H1 (cell line): ENCODE data around the gene DHX29. TPM values are rescaled to one million over a fixed set of nuclear protein-coding genes. Genes with fewer than 3 reads are reported as not detected.

Experiments
- BRCA1 ChIP-seq: IDR thresholded peaks from 2 replicates; pipeline ENCODE4 v1.6.1; 2012; ENCODE audit warnings: low read depth, low read length, improper control_type of control experiment
- HDAC6 ChIP-seq: IDR thresholded peaks from one replicate; pipeline ENCODE4 v1.7.1; 2012; ENCODE audit warnings: low read depth, mild to moderate bottlenecking, inconsistent platforms, low read length, moderate library complexity
- KDM1A ChIP-seq: fragments of 200-600, 300-600 bp; sonication (generic); IDR thresholded peaks from 2 replicates; pipeline ENCODE4 v1.7.1; 2016; ENCODE audit warnings: mild to moderate bottlenecking, low read length, borderline replicate concordance
- KDM5A ChIP-seq: fragments of 200-600 bp; IDR thresholded peaks from 2 replicates; pipeline ENCODE4 v1.7.1; 2012; ENCODE audit warnings: mild to moderate bottlenecking, low read length, inconsistent platforms, mixed read lengths
- POLR2A ChIP-seq, 2 experiments: IDR thresholded peaks; 1 replicate in 1 of 2; 2 replicates in 1 of 2; pipeline ENCODE4 v1.6.1; 2011; ENCODE audit warnings: low read depth in 2 of 2, low read length in 2 of 2, mild to moderate bottlenecking in 2 of 2; ENCODE audit errors: control extremely low read depth in 1 of 2
- RBBP5 ChIP-seq: IDR thresholded peaks from 2 replicates; pipeline ENCODE4 v1.7.1; 2012; ENCODE audit warnings: low read depth, mild to moderate bottlenecking, inconsistent platforms, low read length, moderate library complexity, borderline replicate concordance
- TAF1 ChIP-seq: IDR thresholded peaks from 2 replicates; pipeline ENCODE4 v1.6.1; 2011; ENCODE audit warnings: mild to moderate bottlenecking, low read depth, low read length
- YY1 ChIP-seq: IDR thresholded peaks from 2 replicates; pipeline ENCODE4 v1.6.1; 2011; ENCODE audit warnings: low read depth, mild to moderate bottlenecking, low read length
- polyA plus RNA-seq, 7 experiments: library from polyadenylated mRNA; depleted of rRNA in 3 of 7; stranded (reverse) in 5 of 7; unstranded in 2 of 7; fragments of >200 nt in 5 of 7; fragments of 200-250 nt in 2 of 7; gene quantifications; 1 replicate in 5 of 7; 2 replicates in 1 of 7; 4 replicates in 1 of 7; pipeline versions ENCODE4 v1.2.1 to v1.2.3, GENCODE V29; 2011 to 2013; ENCODE audit warnings: missing spikeins in 2 of 7, mixed read lengths in 2 of 7
- total RNA-seq: library from RNA; stranded (reverse); fragmentation: NEBNext Ultra II Directional; extraction: Animal tissue kit (Norgen Biotek cat#: 25700); gene quantifications from 2 replicates; pipeline ENCODE4 v1.2.1, GENCODE V29; 2021
- TF ChIP-seq, protein P1 (sequence below): fragments of 300-600 bp; sonication (generic); IDR thresholded peaks from 2 replicates; pipeline ENCODE4 v1.7.1; 2012; ENCODE audit warnings: low read length, moderate library complexity, mild to moderate bottlenecking, inconsistent platforms; ENCODE audit not compliant: insufficient replicate concordance
- TF ChIP-seq, protein P2 (sequence below): IDR thresholded peaks from 2 replicates; pipeline ENCODE4 v1.6.1; 2011; ENCODE audit warnings: low read depth, mild to moderate bottlenecking, low read length; ENCODE audit not compliant: insufficient read depth

The DHX29 gene
- total and polyA plus RNA-seq, 2 of the 8 experiments (the other 6 are each of a cell fraction or from before 2014, with no cell fraction given): 3.4 to 32.1 TPM

DNA sequence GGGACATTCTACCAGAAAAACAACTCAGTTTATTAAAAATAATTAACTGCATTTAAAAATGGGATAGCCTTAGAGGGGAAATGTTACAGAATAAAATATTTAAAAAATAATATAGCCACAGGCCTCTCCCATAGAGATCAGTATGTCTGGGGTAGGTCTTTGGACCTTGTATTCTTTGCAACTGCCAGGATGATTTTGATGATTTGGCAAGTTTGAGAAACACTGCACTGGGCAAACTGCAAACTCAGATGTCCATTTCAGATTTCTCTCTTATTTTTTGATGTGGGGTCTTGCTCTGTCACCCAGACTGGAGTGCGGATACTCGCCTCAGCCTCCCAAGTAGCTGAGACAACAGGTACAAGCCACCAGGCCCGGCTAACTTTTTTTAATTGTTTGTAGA is 49.2 kb downstream of the DHX29 start (continued):
- TF ChIP-seq, protein P1, sequence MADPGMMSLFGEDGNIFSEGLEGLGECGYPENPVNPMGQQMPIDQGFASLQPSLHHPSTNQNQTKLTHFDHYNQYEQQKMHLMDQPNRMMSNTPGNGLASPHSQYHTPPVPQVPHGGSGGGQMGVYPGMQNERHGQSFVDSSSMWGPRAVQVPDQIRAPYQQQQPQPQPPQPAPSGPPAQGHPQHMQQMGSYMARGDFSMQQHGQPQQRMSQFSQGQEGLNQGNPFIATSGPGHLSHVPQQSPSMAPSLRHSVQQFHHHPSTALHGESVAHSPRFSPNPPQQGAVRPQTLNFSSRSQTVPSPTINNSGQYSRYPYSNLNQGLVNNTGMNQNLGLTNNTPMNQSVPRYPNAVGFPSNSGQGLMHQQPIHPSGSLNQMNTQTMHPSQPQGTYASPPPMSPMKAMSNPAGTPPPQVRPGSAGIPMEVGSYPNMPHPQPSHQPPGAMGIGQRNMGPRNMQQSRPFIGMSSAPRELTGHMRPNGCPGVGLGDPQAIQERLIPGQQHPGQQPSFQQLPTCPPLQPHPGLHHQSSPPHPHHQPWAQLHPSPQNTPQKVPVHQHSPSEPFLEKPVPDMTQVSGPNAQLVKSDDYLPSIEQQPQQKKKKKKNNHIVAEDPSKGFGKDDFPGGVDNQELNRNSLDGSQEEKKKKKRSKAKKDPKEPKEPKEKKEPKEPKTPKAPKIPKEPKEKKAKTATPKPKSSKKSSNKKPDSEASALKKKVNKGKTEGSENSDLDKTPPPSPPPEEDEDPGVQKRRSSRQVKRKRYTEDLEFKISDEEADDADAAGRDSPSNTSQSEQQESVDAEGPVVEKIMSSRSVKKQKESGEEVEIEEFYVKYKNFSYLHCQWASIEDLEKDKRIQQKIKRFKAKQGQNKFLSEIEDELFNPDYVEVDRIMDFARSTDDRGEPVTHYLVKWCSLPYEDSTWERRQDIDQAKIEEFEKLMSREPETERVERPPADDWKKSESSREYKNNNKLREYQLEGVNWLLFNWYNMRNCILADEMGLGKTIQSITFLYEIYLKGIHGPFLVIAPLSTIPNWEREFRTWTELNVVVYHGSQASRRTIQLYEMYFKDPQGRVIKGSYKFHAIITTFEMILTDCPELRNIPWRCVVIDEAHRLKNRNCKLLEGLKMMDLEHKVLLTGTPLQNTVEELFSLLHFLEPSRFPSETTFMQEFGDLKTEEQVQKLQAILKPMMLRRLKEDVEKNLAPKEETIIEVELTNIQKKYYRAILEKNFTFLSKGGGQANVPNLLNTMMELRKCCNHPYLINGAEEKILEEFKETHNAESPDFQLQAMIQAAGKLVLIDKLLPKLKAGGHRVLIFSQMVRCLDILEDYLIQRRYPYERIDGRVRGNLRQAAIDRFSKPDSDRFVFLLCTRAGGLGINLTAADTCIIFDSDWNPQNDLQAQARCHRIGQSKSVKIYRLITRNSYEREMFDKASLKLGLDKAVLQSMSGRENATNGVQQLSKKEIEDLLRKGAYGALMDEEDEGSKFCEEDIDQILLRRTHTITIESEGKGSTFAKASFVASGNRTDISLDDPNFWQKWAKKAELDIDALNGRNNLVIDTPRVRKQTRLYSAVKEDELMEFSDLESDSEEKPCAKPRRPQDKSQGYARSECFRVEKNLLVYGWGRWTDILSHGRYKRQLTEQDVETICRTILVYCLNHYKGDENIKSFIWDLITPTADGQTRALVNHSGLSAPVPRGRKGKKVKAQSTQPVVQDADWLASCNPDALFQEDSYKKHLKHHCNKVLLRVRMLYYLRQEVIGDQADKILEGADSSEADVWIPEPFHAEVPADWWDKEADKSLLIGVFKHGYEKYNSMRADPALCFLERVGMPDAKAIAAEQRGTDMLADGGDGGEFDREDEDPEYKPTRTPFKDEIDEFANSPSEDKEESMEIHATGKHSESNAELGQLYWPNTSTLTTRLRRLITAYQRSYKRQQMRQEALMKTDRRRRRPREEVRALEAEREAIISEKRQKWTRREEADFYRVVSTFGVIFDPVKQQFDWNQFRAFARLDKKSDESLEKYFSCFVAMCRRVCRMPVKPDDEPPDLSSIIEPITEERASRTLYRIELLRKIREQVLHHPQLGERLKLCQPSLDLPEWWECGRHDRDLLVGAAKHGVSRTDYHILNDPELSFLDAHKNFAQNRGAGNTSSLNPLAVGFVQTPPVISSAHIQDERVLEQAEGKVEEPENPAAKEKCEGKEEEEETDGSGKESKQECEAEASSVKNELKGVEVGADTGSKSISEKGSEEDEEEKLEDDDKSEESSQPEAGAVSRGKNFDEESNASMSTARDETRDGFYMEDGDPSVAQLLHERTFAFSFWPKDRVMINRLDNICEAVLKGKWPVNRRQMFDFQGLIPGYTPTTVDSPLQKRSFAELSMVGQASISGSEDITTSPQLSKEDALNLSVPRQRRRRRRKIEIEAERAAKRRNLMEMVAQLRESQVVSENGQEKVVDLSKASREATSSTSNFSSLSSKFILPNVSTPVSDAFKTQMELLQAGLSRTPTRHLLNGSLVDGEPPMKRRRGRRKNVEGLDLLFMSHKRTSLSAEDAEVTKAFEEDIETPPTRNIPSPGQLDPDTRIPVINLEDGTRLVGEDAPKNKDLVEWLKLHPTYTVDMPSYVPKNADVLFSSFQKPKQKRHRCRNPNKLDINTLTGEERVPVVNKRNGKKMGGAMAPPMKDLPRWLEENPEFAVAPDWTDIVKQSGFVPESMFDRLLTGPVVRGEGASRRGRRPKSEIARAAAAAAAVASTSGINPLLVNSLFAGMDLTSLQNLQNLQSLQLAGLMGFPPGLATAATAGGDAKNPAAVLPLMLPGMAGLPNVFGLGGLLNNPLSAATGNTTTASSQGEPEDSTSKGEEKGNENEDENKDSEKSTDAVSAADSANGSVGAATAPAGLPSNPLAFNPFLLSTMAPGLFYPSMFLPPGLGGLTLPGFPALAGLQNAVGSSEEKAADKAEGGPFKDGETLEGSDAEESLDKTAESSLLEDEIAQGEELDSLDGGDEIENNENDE: no peak
- no peak for TF ChIP-seq HDAC6
- no peak for TF ChIP-seq RBBP5
- TF ChIP-seq BRCA1: no peak
- TF ChIP-seq KDM1A: no peak
- TF ChIP-seq, protein P2, sequence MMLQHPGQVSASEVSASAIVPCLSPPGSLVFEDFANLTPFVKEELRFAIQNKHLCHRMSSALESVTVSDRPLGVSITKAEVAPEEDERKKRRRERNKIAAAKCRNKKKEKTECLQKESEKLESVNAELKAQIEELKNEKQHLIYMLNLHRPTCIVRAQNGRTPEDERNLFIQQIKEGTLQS: no peak
- TF ChIP-seq YY1: no peak
- no peak for TF ChIP-seq TAF1
- TF ChIP-seq KDM5A: no peak
- TF ChIP-seq POLR2A (IDR thresholded peaks at IDR 0.05; ENCODE audit: control extremely low read depth in 1 of 2, low read depth in 2 of 2, low read length in 2 of 2): no peak
